H1 (cell line): ENCODE results near the gene SHANK2. TPM values are rescaled to one million over a fixed set of nuclear protein-coding genes. Genes with fewer than 3 reads are reported as not detected.

ENCODE experiments used
- CTCF ChIA-PET: fragments of 300-600 bp; sonication (Branson Sonifier 250); formaldehyde crosslinking; loops from one replicate; lab custom pipeline; 2021; ENCODE audit not compliant: partially characterized antibody; lab: Charles Lee
- POLR2A ChIA-PET: fragments of 300-600 bp; sonication (Branson Sonifier 250); formaldehyde crosslinking; loops from one replicate; lab custom pipeline; 2021; ENCODE audit warnings: inconsistent platforms; ENCODE audit not compliant: partially characterized antibody; lab: Charles Lee
- DNase-seq, 2 experiments: peaks; one replicate each; pipeline versions ENCODE4 v3.0.0 to v3.0.0-alpha.2; 2010 to 2022; ENCODE audit warnings: low spot score in 2 of 2, low read depth in 1 of 2, mixed read lengths in 1 of 2
- FAIRE-seq: peaks from 2 replicates; lab custom pipeline; 2011; peaks lifted over from hg19 to GRCh38; lab: Jason Lieb, UNC
- H2AFZ ChIP-seq: 2 replicates; pipeline ENCODE4 v1.8.1; 2012; ENCODE audit warnings: low read length, inconsistent platforms
- H2AK5ac ChIP-seq: 2 replicates; pipeline ENCODE4 v1.6.1; 2013; ENCODE audit warnings: low read depth, low read length
- H2BK120ac ChIP-seq: replicated peaks from 2 replicates; pipeline ENCODE3; 2013; ENCODE audit warnings: low read depth, low read length, inconsistent platforms
- H2BK12ac ChIP-seq: 2 replicates; pipeline ENCODE4 v1.6.1; 2013; ENCODE audit warnings: low read depth, low read length
- H2BK15ac ChIP-seq: 2 replicates; pipeline ENCODE4 v1.6.1; 2013; ENCODE audit warnings: low read length
- H2BK20ac ChIP-seq: 2 replicates; pipeline ENCODE4 v1.6.1; 2013; ENCODE audit warnings: low read length
- H2BK5ac ChIP-seq: 2 replicates; pipeline ENCODE4 v1.6.1; 2013; ENCODE audit warnings: low read depth, low read length
- H3K14ac ChIP-seq: 2 replicates; pipeline ENCODE4 v1.6.1; 2013; ENCODE audit warnings: inconsistent platforms; ENCODE audit not compliant: insufficient read length
- H3K18ac ChIP-seq: 2 replicates; pipeline ENCODE4 v1.6.1; 2013; ENCODE audit warnings: low read length; ENCODE audit errors: extremely low read depth
- H3K23ac ChIP-seq: 2 replicates; pipeline ENCODE4 v1.6.1; 2013; ENCODE audit warnings: inconsistent platforms; ENCODE audit not compliant: insufficient read length
- H3K23me2 ChIP-seq: 2 replicates; pipeline ENCODE4 v1.6.1; 2013; ENCODE audit warnings: low read depth, low read length
- H3K27ac ChIP-seq: 2 replicates; pipeline ENCODE4 v1.6.1; 2011; ENCODE audit warnings: low read depth, low read length, inconsistent platforms
- H3K27me3 ChIP-seq, 4 experiments: replicated peaks in 1 of 4; 1 replicate in 1 of 4; 2 replicates in 3 of 4; pipeline versions ENCODE4 v1.6.1 to v1.8.1; 2011 to 2013; ENCODE audit warnings: low read length in 3 of 4, mild to moderate bottlenecking in 3 of 4, inconsistent platforms in 2 of 4, mixed read lengths in 2 of 4, moderate library complexity in 1 of 4; ENCODE audit not compliant: control insufficient read depth in 3 of 4, insufficient read depth in 3 of 4; ENCODE audit errors: extremely low read depth in 1 of 4
- H3K36me3 ChIP-seq, 4 experiments: 2 replicates each; pipeline versions ENCODE4 v1.6.1 to v1.8.1; 2011 to 2013; ENCODE audit warnings: mild to moderate bottlenecking in 4 of 4, low read length in 3 of 4, moderate library complexity in 2 of 4, control low read depth in 1 of 4, inconsistent platforms in 1 of 4; ENCODE audit not compliant: insufficient read depth in 4 of 4, control insufficient read depth in 2 of 4
- H3K4ac ChIP-seq: replicated peaks from 2 replicates; pipeline ENCODE3; 2013; ENCODE audit warnings: low read length, low read depth, mixed read lengths, inconsistent platforms; ENCODE audit not compliant: insufficient read length
- H3K4me1 ChIP-seq, 4 experiments: replicated peaks in 1 of 4; 1 replicate in 1 of 4; 2 replicates in 3 of 4; pipeline versions ENCODE4 v1.6.1 to v1.8.1; 2011 to 2013; ENCODE audit warnings: low read length in 3 of 4, inconsistent platforms in 2 of 4, mixed read lengths in 1 of 4; ENCODE audit not compliant: insufficient read depth in 4 of 4, control insufficient read depth in 3 of 4
- H3K4me2 ChIP-seq, 2 experiments: 2 replicates each; pipeline versions ENCODE4 v1.6.1 to v1.8.1; 2011 to 2013; ENCODE audit warnings: low read depth in 2 of 2, low read length in 2 of 2, control low read depth in 1 of 2, inconsistent platforms in 1 of 2, mild to moderate bottlenecking in 1 of 2; ENCODE audit not compliant: insufficient read depth in 1 of 2
- H3K4me3 ChIP-seq, 4 experiments: fragments of 200-600, 300-600 bp in 1 of 4; sonication (generic), shearing (Covaris generic), sonication (Bioruptor Twin) in 1 of 4; 2 replicates each; pipeline versions ENCODE4 v1.5.1 to v1.8.1; 2011 to 2016; ENCODE audit warnings: low read length in 4 of 4, low read depth in 3 of 4, control low read depth in 2 of 4, inconsistent platforms in 2 of 4, mild to moderate bottlenecking in 2 of 4, mixed read lengths in 1 of 4, moderate library complexity in 1 of 4; ENCODE audit not compliant: insufficient read depth in 2 of 4; ENCODE audit errors: extremely low read depth in 1 of 4
- H3K56ac ChIP-seq: replicated peaks from 2 replicates; pipeline ENCODE3; 2013; ENCODE audit warnings: low read depth, mild to moderate bottlenecking, mixed read lengths, low read length, inconsistent platforms; ENCODE audit not compliant: insufficient read length
- H3K79me1 ChIP-seq: 2 replicates; pipeline ENCODE4 v1.6.1; 2013; ENCODE audit warnings: low read depth, low read length, control low read depth
- H3K79me2 ChIP-seq, 2 experiments: 2 replicates each; pipeline versions ENCODE4 v1.6.1 to v1.8.1; 2012 to 2013; ENCODE audit warnings: low read length in 2 of 2, mild to moderate bottlenecking in 2 of 2, inconsistent platforms in 1 of 2; ENCODE audit not compliant: insufficient read depth in 2 of 2, control insufficient read depth in 1 of 2
- H3K9ac ChIP-seq, 4 experiments: replicated peaks in 1 of 4; 1 replicate in 1 of 4; 2 replicates in 3 of 4; pipeline versions ENCODE4 v1.6.1 to v1.8.1; 2011 to 2013; ENCODE audit warnings: low read depth in 3 of 4, low read length in 3 of 4, control low read depth in 2 of 4, mild to moderate bottlenecking in 2 of 4, moderate library complexity in 2 of 4, inconsistent platforms in 1 of 4; ENCODE audit errors: extremely low read depth in 1 of 4
- H3K9me3 ChIP-seq, 2 experiments: 2 replicates each; pipeline versions ENCODE4 v1.6.1 to v1.8.1; 2012 to 2013; ENCODE audit warnings: mild to moderate bottlenecking in 2 of 2, moderate library complexity in 2 of 2, control low read depth in 1 of 2, inconsistent platforms in 1 of 2, low read depth in 1 of 2, low read length in 1 of 2, mixed read lengths in 1 of 2; ENCODE audit not compliant: insufficient read depth in 2 of 2
- H4K20me1 ChIP-seq, 2 experiments: replicated peaks in 1 of 2; 2 replicates each; pipeline versions ENCODE3 to v1.8.1; 2011 to 2013; ENCODE audit warnings: inconsistent platforms in 2 of 2, low read length in 2 of 2, mild to moderate bottlenecking in 1 of 2; ENCODE audit not compliant: insufficient read depth in 2 of 2, control insufficient read depth in 1 of 2
- H4K5ac ChIP-seq: 2 replicates; pipeline ENCODE4 v1.6.1; 2013; ENCODE audit warnings: low read length, low read depth, mixed read lengths, inconsistent platforms; ENCODE audit not compliant: insufficient read length
- H4K8ac ChIP-seq: 2 replicates; pipeline ENCODE4 v1.8.0; 2013; ENCODE audit warnings: mild to moderate bottlenecking, moderate library complexity, low read length, inconsistent platforms; ENCODE audit not compliant: insufficient read depth; ENCODE audit errors: extremely low read depth
- H4K91ac ChIP-seq: replicated peaks from 2 replicates; pipeline ENCODE3; 2013; ENCODE audit warnings: low read length, mixed read lengths, inconsistent platforms; ENCODE audit not compliant: insufficient read length
- BRCA1 ChIP-seq: IDR thresholded peaks from 2 replicates; pipeline ENCODE4 v1.6.1; 2012; ENCODE audit warnings: low read depth, low read length, improper control_type of control experiment
- CEBPB ChIP-seq: IDR thresholded peaks from 2 replicates; pipeline ENCODE4 v1.6.1; 2012; ENCODE audit warnings: low read depth, low read length
- CHD2 ChIP-seq: IDR thresholded peaks from 2 replicates; pipeline ENCODE4 v1.6.1; 2012; ENCODE audit warnings: low read length, improper control_type of control experiment
- CTBP2 ChIP-seq: IDR thresholded peaks from 2 replicates; pipeline ENCODE4 v1.7.0; 2011; ENCODE audit warnings: borderline replicate concordance, mild to moderate bottlenecking, moderate library complexity, mixed read lengths, low read length; ENCODE audit not compliant: insufficient read depth, insufficient read length
- EP300 ChIP-seq, 2 experiments: IDR thresholded peaks; 1 replicate in 1 of 2; 2 replicates in 1 of 2; pipeline ENCODE4 v1.6.1; 2011 to 2012; ENCODE audit warnings: low read depth in 2 of 2, low read length in 2 of 2, mild to moderate bottlenecking in 2 of 2, borderline replicate concordance in 1 of 2, inconsistent platforms in 1 of 2, moderate library complexity in 1 of 2
- KDM4A ChIP-seq: IDR thresholded peaks from one replicate; pipeline ENCODE4 v1.7.1; 2012; ENCODE audit warnings: low read depth, mild to moderate bottlenecking, moderate library complexity, low read length, inconsistent platforms; ENCODE audit not compliant: severe bottlenecking
- MAFK ChIP-seq: IDR thresholded peaks from 2 replicates; pipeline ENCODE4 v1.6.1; 2012; ENCODE audit warnings: low read depth, mild to moderate bottlenecking, improper control_type of control experiment, low read length
- RBBP5 ChIP-seq: IDR thresholded peaks from 2 replicates; pipeline ENCODE4 v1.7.1; 2012; ENCODE audit warnings: low read depth, mild to moderate bottlenecking, inconsistent platforms, low read length, moderate library complexity, borderline replicate concordance
- SP4 ChIP-seq: IDR thresholded peaks from 2 replicates; pipeline ENCODE4 v1.6.1; 2012; ENCODE audit warnings: low read length, inconsistent platforms
- TBP ChIP-seq: IDR thresholded peaks from 2 replicates; pipeline ENCODE4 v1.6.1; 2011; ENCODE audit warnings: low read depth, low read length, improper control_type of control experiment
- WGBS, 2 experiments: shearing (Covaris generic) in 1 of 2; methylation state at CpG; one replicate each; pipeline versions ENCODE4 v1.1.6 to v1.1.7; 2013 to 2015; ENCODE audit warnings: low lambda C conversion rate in 2 of 2, mixed read lengths in 2 of 2, inconsistent platforms in 1 of 2, low coverage in 1 of 2, missing lambda C conversion rate in 1 of 2; ENCODE audit not compliant: insufficient replicate concordance in 2 of 2, insufficient coverage in 1 of 2, insufficient read length in 1 of 2; ENCODE audit errors: extremely low coverage in 1 of 2, missing lambda C conversion rate in 1 of 2; 5-methylcytosine and 5-hydroxymethylcytosine counted together
- long read RNA-seq, 2 experiments: library from RNA in 1 of 2; library from capped mRNA in 1 of 2; stranded (forward); transcript quantifications; one replicate each; pipeline ENCODE4 v2.0.0, GENCODE V29; 2021; ENCODE audit warnings: inconsistent platforms in 1 of 2
- polyA minus RNA-seq, 3 experiments: library from RNA; depleted of rRNA, polyadenylated mRNA; stranded (reverse); fragments of >200 nt; gene quantifications; 1 replicate in 2 of 3; 2 replicates in 1 of 3; pipeline ENCODE4 v1.2.3, GENCODE V29; 2011
- polyA plus RNA-seq, 7 experiments: library from polyadenylated mRNA; depleted of rRNA in 3 of 7; stranded (reverse) in 5 of 7; unstranded in 2 of 7; fragments of >200 nt in 5 of 7; fragments of 200-250 nt in 2 of 7; gene quantifications; 1 replicate in 5 of 7; 2 replicates in 1 of 7; 4 replicates in 1 of 7; pipeline versions ENCODE4 v1.2.1 to v1.2.3, GENCODE V29; 2011 to 2013; ENCODE audit warnings: missing spikeins in 2 of 7, mixed read lengths in 2 of 7
- total RNA-seq: library from RNA; stranded (reverse); fragmentation: NEBNext Ultra II Directional; extraction: Animal tissue kit (Norgen Biotek cat#: 25700); gene quantifications from 2 replicates; pipeline ENCODE4 v1.2.1, GENCODE V29; 2021

The SHANK2 gene
- 52.9 and 54.2 TPM in 2 replicates for total RNA-seq
- 10.1 and 15.5 TPM in 2 replicates for polyA plus RNA-seq (2011; rRNA removed)
- 7.8 TPM for polyA plus RNA-seq (2011; cell fraction: cytosol; rRNA removed)
- 41.3 TPM for polyA plus RNA-seq (2011; cell fraction: nucleus; rRNA removed)
- 17.0 to 20.3 TPM (median 18.5 TPM) in 4 replicates for polyA plus RNA-seq (2012, experiment 1 of 2)
- polyA plus RNA-seq (2012, experiment 2 of 2) = 2.9 TPM
- 16.9 TPM for polyA plus RNA-seq (2013, experiment 1 of 2)
- polyA plus RNA-seq (2013, experiment 2 of 2) = 15.7 TPM
- 46.2 and 59.3 TPM in 2 replicates for polyA minus RNA-seq (2011; rRNA and poly(A)+ RNA removed)
- 35.2 TPM for polyA minus RNA-seq (2011; cell fraction: cytosol; rRNA and poly(A)+ RNA removed)
- 103 TPM for polyA minus RNA-seq (2011; cell fraction: nucleus; rRNA and poly(A)+ RNA removed)
- long read RNA-seq, experiment 1, full-length matches to known transcripts = 14 of 17 reads
- long read RNA-seq, experiment 1, partial matches to known transcripts = 0 of 17 reads
- long read RNA-seq, experiment 1, other reads (novel, unspliced or antisense) = 3 of 17 reads
- long read RNA-seq, experiment 2 = 0 reads

- H4K20me1 ChIP-seq = peaks cover 0 to 5% of the 10 kb centered on the region in 2 experiments
- peak within 1 kb of the TSS; percentile 75 for H4K91ac ChIP-seq
- H3K36me3 ChIP-seq = no peaks in the 10 kb centered on the region
- peak within 1 kb of the TSS; percentile 87 for H3K18ac ChIP-seq
- H3K4me2 ChIP-seq = peak within 1 kb of the TSS; percentile 53 to 86
- FAIRE-seq (no peak), DNase-seq (peak in 1 of 2 experiments; percentile 82)
- H2BK15ac ChIP-seq = peak within 1 kb of the TSS; percentile 72; the same call in 1 of the 2 replicates
- peaks cover 22 to 56% (median 45%) of the 10 kb centered on the region in 4 experiments for H3K4me1 ChIP-seq
- H4K8ac ChIP-seq = peak within 1 kb of the TSS; percentile 19; the same call in 1 of the 2 replicates
- peaks cover 22% of the 10 kb centered on the region; the same call in 1 of the 2 replicates for H3K23me2 ChIP-seq
- H3K14ac ChIP-seq = peak within 1 kb of the TSS; percentile 33
- no peak within 1 kb of the TSS for H2BK120ac ChIP-seq
- 2% methylated on average over 8 of the region's 70 CpGs; no CpG with 5 or more reads in 1 of the 2 experiments for WGBS, 2 experiments
- H3K9ac ChIP-seq = peak within 1 kb of the TSS; percentile 49 to 82 (median 78)
- H2BK5ac ChIP-seq = peak within 1 kb of the TSS; percentile 91; the same call in 1 of the 2 replicates
- POLR2A ChIA-PET = interaction anchor here (0.7 to 3.5 kb wide), 12 partner anchors 9 to 132 kb away, joined by 3 to 23 read pairs (median 3); no protein-coding TSS in a partner anchor
- H2AK5ac ChIP-seq = no peak within 1 kb of the TSS; the same call in 1 of the 2 replicates
- peak within 1 kb of the TSS; percentile 75 for H3K27ac ChIP-seq
- peak within 1 kb of the TSS; percentile 80; the same call in 1 of the 2 replicates for H2BK12ac ChIP-seq
- H3K23ac ChIP-seq = no peak within 1 kb of the TSS
- H3K4me3 ChIP-seq = peak within 1 kb of the TSS; percentile 80 to 95 (median 84)
- no peaks in the 10 kb centered on the region for H3K9me3 ChIP-seq
- peak within 1 kb of the TSS; percentile 80 for H3K56ac ChIP-seq
- H4K5ac ChIP-seq = peak within 1 kb of the TSS; percentile 64
- peaks cover 2% of the 10 kb centered on the region; the same call in 1 of the 2 replicates for H3K79me1 ChIP-seq
- H2BK20ac ChIP-seq = peak within 1 kb of the TSS; percentile 43; the same call in 1 of the 2 replicates
- H2AFZ ChIP-seq = no peak within 1 kb of the TSS
- H3K27me3 ChIP-seq = no peaks in the 10 kb centered on the region; a peak in 1 of 7 replicates
- CTCF ChIA-PET = interaction anchor here (0.8 to 3.4 kb wide), 13 partner anchors 9 to 165 kb away, joined by 3 to 20 read pairs (median 5); no protein-coding TSS in a partner anchor
- H3K79me2 ChIP-seq = peaks cover 16 to 35% of the 10 kb centered on the region in 2 experiments
- peak within 1 kb of the TSS; percentile 96 for H3K4ac ChIP-seq
- TF ChIP-seq CEBPB = no peak
- no peak for TF ChIP-seq EP300 (IDR thresholded peaks at IDR 0.05; ENCODE audit: borderline replicate concordance in 1 of 2, low read depth in 2 of 2, low read length in 2 of 2)
- no peak for TF ChIP-seq CTBP2
- no peak for TF ChIP-seq RBBP5
- TF ChIP-seq BRCA1 = no peak
- TF ChIP-seq CHD2 = no peak
- peak; percentile 94 for TF ChIP-seq KDM4A
- no peak for TF ChIP-seq SP4
- TF ChIP-seq TBP = no peak
- TF ChIP-seq MAFK = no peak
Measured at GRCh38 chr11:71252269-71252769, at the start of gene SHANK2. Gene SHANK2 (minus strand): TSS chr11:71252577. CDS start chr11:71147326, 105,251 bp downstream.
